ENCODE measurements around the gene SEMA3B.

The SEMA3B gene

DNA sequence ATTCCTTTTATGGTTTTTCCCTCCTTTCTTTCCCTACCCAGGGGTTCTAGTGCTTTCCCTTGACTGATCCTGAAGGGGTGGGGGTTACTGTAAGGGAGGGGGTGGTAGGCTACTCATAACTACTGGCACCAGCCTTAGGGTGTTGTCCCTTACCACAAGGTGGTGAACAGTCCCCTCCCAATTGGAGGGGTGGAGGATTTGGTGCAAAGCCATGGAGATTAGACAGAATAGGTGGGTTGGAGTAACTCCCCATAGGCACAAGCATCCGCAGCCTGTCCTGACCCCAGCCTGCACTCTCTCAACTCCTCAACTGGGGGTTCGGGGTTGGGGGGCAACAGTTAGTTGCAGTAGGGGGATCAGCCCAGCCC is 56.1 kb downstream of the SEMA3B start:
- DNase-seq (ENCODE audit: insufficient read length, low spot score): no peak
- TF ChIP-seq POU2F2 (IDR thresholded peaks at IDR 0.05; ENCODE audit: low read depth, low read length) (no peak), POLR2A (IDR thresholded peaks at IDR 0.05; ENCODE audit: low read depth, low read length) (no peak), PAX5 (IDR thresholded peaks at IDR 0.05; ENCODE audit: insufficient read depth, low read length, severe bottlenecking) (no peak), SPI1 (IDR thresholded peaks at IDR 0.05; ENCODE audit: low read depth, low read length) (no peak), POLR2AphosphoS5 (IDR thresholded peaks at IDR 0.05; ENCODE audit: low read depth, low read length) (no peak), TAF1 (IDR thresholded peaks at IDR 0.05; ENCODE audit: low read depth, low read length) (no peak)
- FAIRE-seq: no peak

DNA sequence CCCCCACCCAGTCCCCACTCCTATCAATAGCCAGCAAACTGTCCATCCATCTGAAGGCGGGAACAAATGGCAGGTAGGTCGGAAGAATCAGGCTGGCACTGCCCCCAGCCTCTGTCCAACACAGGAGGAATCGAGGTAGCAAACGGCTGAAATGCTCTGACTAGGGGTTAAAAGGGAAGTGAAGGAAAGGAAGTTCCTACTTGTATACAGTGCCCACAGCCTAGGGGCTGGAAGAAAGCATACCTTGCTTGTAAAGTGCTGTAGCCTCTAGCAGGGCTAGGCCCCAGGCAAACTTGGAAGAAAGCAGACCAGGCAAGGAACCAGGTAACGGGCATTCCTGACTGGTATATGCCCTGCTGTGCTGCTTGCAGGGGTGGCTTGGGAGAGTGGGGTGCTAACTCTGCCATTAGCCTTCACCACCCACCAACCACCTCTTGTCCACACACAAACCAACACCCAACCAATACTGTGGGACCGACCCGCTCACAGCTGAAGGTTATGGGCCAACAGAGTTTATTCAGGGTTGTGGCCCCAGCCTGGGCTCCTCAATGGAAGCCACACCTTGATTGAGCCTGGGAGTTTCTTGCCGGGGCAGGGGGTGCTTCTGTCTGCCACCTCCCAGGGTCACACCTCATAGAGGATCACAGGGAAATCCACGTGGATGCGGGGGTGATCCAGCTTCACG is 56.7 kb downstream of the SEMA3B start:
- FAIRE-seq (no peak), DNase-seq (ENCODE audit: insufficient read length, low spot score) (no peak)
- TF ChIP-seq POLR2AphosphoS5 (IDR thresholded peaks at IDR 0.05; ENCODE audit: low read depth, low read length): no peak
- no peak for TF ChIP-seq TAF1 (IDR thresholded peaks at IDR 0.05; ENCODE audit: low read depth, low read length)
- TF ChIP-seq SPI1 (IDR thresholded peaks at IDR 0.05; ENCODE audit: low read depth, low read length): no peak
- no peak for TF ChIP-seq PAX5 (IDR thresholded peaks at IDR 0.05; ENCODE audit: insufficient read depth, low read length, severe bottlenecking)
- TF ChIP-seq POU2F2 (IDR thresholded peaks at IDR 0.05; ENCODE audit: low read depth, low read length): no peak
- TF ChIP-seq POLR2A (IDR thresholded peaks at IDR 0.05; ENCODE audit: low read depth, low read length): no peak

DNA sequence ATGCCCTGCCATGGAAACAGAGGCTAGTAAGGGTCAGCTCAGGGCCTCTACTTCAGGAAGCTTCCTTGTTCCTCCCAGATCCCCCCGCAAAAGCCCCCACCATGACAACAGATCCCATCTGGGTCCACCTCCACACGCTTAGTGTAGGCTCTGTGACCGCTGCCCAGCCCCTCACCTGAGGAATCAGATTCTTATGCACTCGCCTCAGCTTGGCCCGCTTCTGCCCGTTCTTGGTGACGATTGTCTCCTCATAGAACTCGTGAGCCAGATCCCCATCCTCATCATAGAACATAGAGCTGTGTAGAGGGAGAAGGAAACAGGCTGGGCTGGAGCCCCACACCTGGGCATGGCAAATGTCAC is 57.2 kb downstream of the SEMA3B start:
- no peak for TF ChIP-seq PAX5 (IDR thresholded peaks at IDR 0.05; ENCODE audit: insufficient read depth, low read length, severe bottlenecking)
- TF ChIP-seq POU2F2 (IDR thresholded peaks at IDR 0.05; ENCODE audit: low read depth, low read length): no peak
- TF ChIP-seq SPI1 (IDR thresholded peaks at IDR 0.05; ENCODE audit: low read depth, low read length): no peak
- TF ChIP-seq POLR2A (IDR thresholded peaks at IDR 0.05; ENCODE audit: low read depth, low read length): no peak
- TF ChIP-seq TAF1 (IDR thresholded peaks at IDR 0.05; ENCODE audit: low read depth, low read length): no peak
- no peak for TF ChIP-seq POLR2AphosphoS5 (IDR thresholded peaks at IDR 0.05; ENCODE audit: low read depth, low read length)
- DNase-seq (ENCODE audit: insufficient read length, low spot score): no peak
- FAIRE-seq: no peak

DNA sequence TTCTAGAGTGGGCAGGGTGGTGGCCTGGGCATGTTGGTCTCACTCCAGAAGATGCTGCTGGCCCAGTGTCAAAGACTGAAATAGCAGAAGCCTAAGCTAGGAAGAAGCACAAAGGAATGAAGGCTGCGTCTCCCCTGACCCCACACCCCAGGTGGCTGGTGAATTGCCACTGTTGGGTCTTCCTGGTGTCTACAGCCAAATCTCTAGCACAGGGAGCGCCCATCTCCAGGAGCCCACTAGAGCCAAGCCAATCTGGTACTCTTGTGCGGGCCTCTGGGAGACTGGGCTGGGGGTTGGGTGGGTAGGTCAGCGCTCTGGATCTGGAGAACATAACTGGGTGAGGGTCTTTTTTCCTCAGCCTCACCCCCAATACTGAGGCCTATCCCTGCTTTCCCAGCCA is 58.2 kb downstream of the SEMA3B start:
- FAIRE-seq (no peak), DNase-seq (ENCODE audit: insufficient read length, low spot score) (no peak)
- TF ChIP-seq POLR2AphosphoS5 (IDR thresholded peaks at IDR 0.05; ENCODE audit: low read depth, low read length): no peak
- TF ChIP-seq TAF1 (IDR thresholded peaks at IDR 0.05; ENCODE audit: low read depth, low read length): no peak
- no peak for TF ChIP-seq POLR2A (IDR thresholded peaks at IDR 0.05; ENCODE audit: low read depth, low read length)
- TF ChIP-seq SPI1 (IDR thresholded peaks at IDR 0.05; ENCODE audit: low read depth, low read length): no peak
- TF ChIP-seq PAX5 (IDR thresholded peaks at IDR 0.05; ENCODE audit: insufficient read depth, low read length, severe bottlenecking): no peak
- TF ChIP-seq POU2F2 (IDR thresholded peaks at IDR 0.05; ENCODE audit: low read depth, low read length): no peak
